HEK293 (cell line): ENCODE results near the gene FOXN4.

Experiments
- BCL11A ChIP-seq: fragments of 450-650 bp; formaldehyde crosslinking; IDR thresholded peaks from 2 replicates; pipeline ENCODE4 v1.5.1; 2016; ENCODE audit warnings: low read depth, missing biosample characterization, missing genetic modification characterization
- CTCF ChIP-seq: fragments of 450-650 bp; formaldehyde crosslinking; IDR thresholded peaks from 2 replicates; pipeline ENCODE4 v1.5.1; 2016; ENCODE audit warnings: missing biosample characterization, missing genetic modification characterization
- EGR2 ChIP-seq: fragments of 450-650 bp; formaldehyde crosslinking; IDR thresholded peaks from 2 replicates; pipeline ENCODE4 v1.5.1; 2016; ENCODE audit warnings: low read depth, missing biosample characterization, missing genetic modification characterization
- GLIS1 ChIP-seq: fragments of 450-650 bp; formaldehyde crosslinking; IDR thresholded peaks from 2 replicates; pipeline ENCODE4 v1.5.1; 2016; ENCODE audit warnings: missing biosample characterization, missing genetic modification characterization
- GLIS2 ChIP-seq: fragments of 450-650 bp; formaldehyde crosslinking; IDR thresholded peaks from 2 replicates; pipeline ENCODE4 v1.5.1; 2016; ENCODE audit warnings: missing biosample characterization, missing genetic modification characterization
- KLF1 ChIP-seq: fragments of 450-650 bp; formaldehyde crosslinking; IDR thresholded peaks from 2 replicates; pipeline ENCODE4 v1.5.1; 2016; ENCODE audit warnings: missing biosample characterization, missing genetic modification characterization
- KLF8 ChIP-seq: fragments of 450-650 bp; formaldehyde crosslinking; IDR thresholded peaks from 2 replicates; pipeline ENCODE4 v1.5.1; 2016; ENCODE audit warnings: missing biosample characterization, missing genetic modification characterization
- KLF9 ChIP-seq: fragments of 450-650 bp; formaldehyde crosslinking; IDR thresholded peaks from 2 replicates; pipeline ENCODE4 v1.5.1; 2016; ENCODE audit warnings: missing biosample characterization, missing genetic modification characterization, low read depth
- OVOL3 ChIP-seq: fragments of 450-650 bp; formaldehyde crosslinking; IDR thresholded peaks from 2 replicates; pipeline ENCODE4 v1.5.1; 2016; ENCODE audit warnings: missing biosample characterization, missing genetic modification characterization
- PRDM10 ChIP-seq: fragments of 450-650 bp; formaldehyde crosslinking; IDR thresholded peaks from 2 replicates; pipeline ENCODE4 v1.5.1; 2016; ENCODE audit warnings: missing biosample characterization, missing genetic modification characterization
- RBAK ChIP-seq: fragments of 450-650 bp; formaldehyde crosslinking; IDR thresholded peaks from 2 replicates; pipeline ENCODE4 v1.5.1; 2016; ENCODE audit warnings: missing biosample characterization, missing genetic modification characterization
- SETDB1 ChIP-seq: IDR thresholded peaks from one replicate; pipeline ENCODE4 v1.6.1; 2017; ENCODE audit warnings: mild to moderate bottlenecking, low read length, moderate library complexity, mixed read lengths; ENCODE audit not compliant: insufficient read length
- ZBTB7A ChIP-seq: fragments of 450-650 bp; formaldehyde crosslinking; IDR thresholded peaks from 2 replicates; pipeline ENCODE4 v1.5.1; 2016; ENCODE audit warnings: low read depth, missing biosample characterization, missing genetic modification characterization
- ZIC2 ChIP-seq: fragments of 450-650 bp; formaldehyde crosslinking; IDR thresholded peaks from 2 replicates; pipeline ENCODE4 v1.5.1; 2016; ENCODE audit warnings: missing biosample characterization, missing genetic modification characterization
- ZNF18 ChIP-seq: fragments of 450-650 bp; formaldehyde crosslinking; IDR thresholded peaks from 2 replicates; pipeline ENCODE4 v1.5.1; 2016; ENCODE audit warnings: missing biosample characterization, missing genetic modification characterization
- ZNF184 ChIP-seq: fragments of 450-650 bp; IDR thresholded peaks from 2 replicates; pipeline ENCODE4 v1.5.1; 2018; ENCODE audit warnings: missing biosample characterization, mild to moderate bottlenecking, missing genetic modification characterization
- ZNF2 ChIP-seq: fragments of 450-650 bp; formaldehyde crosslinking; IDR thresholded peaks from 2 replicates; pipeline ENCODE4 v1.5.1; 2016; ENCODE audit warnings: missing biosample characterization, missing genetic modification characterization
- ZNF202 ChIP-seq: fragments of 450-650 bp; formaldehyde crosslinking; IDR thresholded peaks from 2 replicates; pipeline ENCODE4 v1.5.1; 2016; ENCODE audit warnings: missing biosample characterization, missing genetic modification characterization, borderline replicate concordance
- ZNF24 ChIP-seq: fragments of 450-650 bp; formaldehyde crosslinking; IDR thresholded peaks from 2 replicates; pipeline ENCODE4 v1.5.1; 2016; ENCODE audit warnings: missing biosample characterization, missing genetic modification characterization
- ZNF311 ChIP-seq: fragments of 450-650 bp; formaldehyde crosslinking; IDR thresholded peaks from 2 replicates; pipeline ENCODE4 v1.5.1; 2017; ENCODE audit warnings: missing biosample characterization, missing genetic modification characterization, borderline replicate concordance
- ZNF354C ChIP-seq: fragments of 450-650 bp; formaldehyde crosslinking; IDR thresholded peaks from 2 replicates; pipeline ENCODE4 v1.5.1; 2016; ENCODE audit warnings: missing biosample characterization, missing genetic modification characterization, low read depth, borderline replicate concordance
- ZNF555 ChIP-seq: fragments of 450-650 bp; formaldehyde crosslinking; conservative IDR thresholded peaks from 2 replicates; pipeline ENCODE4 v1.5.1; 2017; ENCODE audit warnings: missing biosample characterization, mild to moderate bottlenecking, missing genetic modification characterization, inconsistent platforms
- ZNF560 ChIP-seq: fragments of 450-650 bp; formaldehyde crosslinking; IDR thresholded peaks from 2 replicates; pipeline ENCODE4 v1.5.1; 2017; ENCODE audit warnings: missing biosample characterization, missing genetic modification characterization, borderline replicate concordance
- ZNF571 ChIP-seq: fragments of 450-650 bp; formaldehyde crosslinking; IDR thresholded peaks from 2 replicates; pipeline ENCODE4 v1.5.0; 2017; ENCODE audit warnings: missing biosample characterization, missing genetic modification characterization
- ZNF600 ChIP-seq: fragments of 450-650 bp; formaldehyde crosslinking; IDR thresholded peaks from 2 replicates; pipeline ENCODE4 v1.5.1; 2016; ENCODE audit warnings: missing biosample characterization, missing genetic modification characterization
- ZNF658 ChIP-seq: fragments of 450-650 bp; formaldehyde crosslinking; IDR thresholded peaks from 2 replicates; pipeline ENCODE4; 2016; ENCODE audit warnings: missing biosample characterization, missing genetic modification characterization
- ZNF704 ChIP-seq: fragments of 450-650 bp; formaldehyde crosslinking; IDR thresholded peaks from 2 replicates; pipeline ENCODE4 v1.5.1; 2016; ENCODE audit warnings: missing biosample characterization, missing genetic modification characterization
- ZNF76 ChIP-seq: fragments of 450-650 bp; formaldehyde crosslinking; IDR thresholded peaks from 2 replicates; pipeline ENCODE4; 2016; ENCODE audit warnings: low read depth, missing biosample characterization, missing genetic modification characterization, borderline replicate concordance
- ZSCAN23 ChIP-seq: fragments of 450-650 bp; formaldehyde crosslinking; IDR thresholded peaks from 2 replicates; pipeline ENCODE4 v1.5.1; 2016; ENCODE audit warnings: missing biosample characterization, missing genetic modification characterization
- ZXDB ChIP-seq: fragments of 450-650 bp; formaldehyde crosslinking; IDR thresholded peaks from 2 replicates; pipeline ENCODE4 v1.5.1; 2016; ENCODE audit warnings: missing biosample characterization, missing genetic modification characterization

FOXN4 gene

GRCh38 chr12:109291521-109292341 is 17.4 kb downstream of the FOXN4 start (continued):
- TF ChIP-seq RBAK (tag by site-specific recombination): no peak
- no peak for TF ChIP-seq OVOL3 (tag by site-specific recombination)
- TF ChIP-seq ZXDB (tag by site-specific recombination): peak; percentile 51; the same call in 1 of the 2 replicates
- TF ChIP-seq PRDM10 (tag by site-specific recombination): peak; percentile 86
- no peak for TF ChIP-seq ZNF2 (tag by site-specific recombination)
- peak; percentile 94 for TF ChIP-seq GLIS2 (tag by site-specific recombination)
- peak; percentile 80 for TF ChIP-seq BCL11A (tag by site-specific recombination)
- TF ChIP-seq CTCF: no peak
- TF ChIP-seq ZNF704 (tag by site-specific recombination): peak; percentile 23; the same call in 1 of the 2 replicates
- peak; percentile 39; the same call in 1 of the 2 replicates for TF ChIP-seq KLF9
- no peak for TF ChIP-seq ZNF560 (tag by site-specific recombination)
- no peak for TF ChIP-seq ZNF202
- no peak for TF ChIP-seq ZNF311 (tag by site-specific recombination)
- 0 out of 2 replicates have a peak, but pooled peaks have one; percentile 11 for TF ChIP-seq ZNF600 (tag by site-specific recombination)
- TF ChIP-seq KLF8: 0 out of 2 replicates have a peak, but pooled peaks have one; percentile 12
- TF ChIP-seq ZNF184 (tag by site-specific recombination): no peak
- no peak for TF ChIP-seq ZNF658 (tag by site-specific recombination)
- TF ChIP-seq ZNF555 (tag by site-specific recombination): no peak
- 0 out of 2 replicates have a peak, but pooled peaks have one; percentile 35 for TF ChIP-seq ZNF76
- peak; percentile 36; the same call in 1 of the 2 replicates for TF ChIP-seq KLF1 (tag by site-specific recombination)
- TF ChIP-seq ZNF18 (tag by site-specific recombination): no peak
- 0 out of 2 replicates have a peak, but pooled peaks have one; percentile 23 for TF ChIP-seq ZNF24 (tag by site-specific recombination)
- no peak for TF ChIP-seq SETDB1
- 0 out of 2 replicates have a peak, but pooled peaks have one; percentile 10 for TF ChIP-seq EGR2 (tag by site-specific recombination)
- TF ChIP-seq ZNF354C (tag by site-specific recombination): no peak
- peak; percentile 60 for TF ChIP-seq GLIS1 (tag by site-specific recombination)
- TF ChIP-seq ZNF571 (tag by site-specific recombination): no peak
- TF ChIP-seq ZSCAN23 (tag by site-specific recombination): no peak
- peak; percentile 95 for TF ChIP-seq ZIC2 (tag by site-specific recombination)
- no peak for TF ChIP-seq ZBTB7A
